Neuron (in vitro differentiated cells): ENCODE measurements around the gene DENND2A.

Experiments
- H2AFZ ChIP-seq: one replicate; pipeline ENCODE4 v1.6.1; 2013; ENCODE audit warnings: low read depth, mild to moderate bottlenecking, inconsistent platforms, low read length, moderate library complexity
- H3K27me3 ChIP-seq: one replicate; pipeline ENCODE4 v1.6.1; 2013; ENCODE audit warnings: low read length; ENCODE audit not compliant: insufficient read depth
- H3K36me3 ChIP-seq: one replicate; pipeline ENCODE4 v1.6.1; 2013; ENCODE audit warnings: low read length; ENCODE audit not compliant: insufficient read depth
- H3K4me1 ChIP-seq: one replicate; pipeline ENCODE4 v1.6.1; 2013; ENCODE audit warnings: low read length; ENCODE audit not compliant: insufficient read depth
- H3K4me3 ChIP-seq: 2 replicates; pipeline ENCODE4 v1.5.1; 2013; ENCODE audit warnings: mild to moderate bottlenecking, low read length, moderate library complexity
- H3K9me3 ChIP-seq: one replicate; pipeline ENCODE4 v1.6.1; 2013; ENCODE audit warnings: low read length

The DENND2A gene

DNA sequence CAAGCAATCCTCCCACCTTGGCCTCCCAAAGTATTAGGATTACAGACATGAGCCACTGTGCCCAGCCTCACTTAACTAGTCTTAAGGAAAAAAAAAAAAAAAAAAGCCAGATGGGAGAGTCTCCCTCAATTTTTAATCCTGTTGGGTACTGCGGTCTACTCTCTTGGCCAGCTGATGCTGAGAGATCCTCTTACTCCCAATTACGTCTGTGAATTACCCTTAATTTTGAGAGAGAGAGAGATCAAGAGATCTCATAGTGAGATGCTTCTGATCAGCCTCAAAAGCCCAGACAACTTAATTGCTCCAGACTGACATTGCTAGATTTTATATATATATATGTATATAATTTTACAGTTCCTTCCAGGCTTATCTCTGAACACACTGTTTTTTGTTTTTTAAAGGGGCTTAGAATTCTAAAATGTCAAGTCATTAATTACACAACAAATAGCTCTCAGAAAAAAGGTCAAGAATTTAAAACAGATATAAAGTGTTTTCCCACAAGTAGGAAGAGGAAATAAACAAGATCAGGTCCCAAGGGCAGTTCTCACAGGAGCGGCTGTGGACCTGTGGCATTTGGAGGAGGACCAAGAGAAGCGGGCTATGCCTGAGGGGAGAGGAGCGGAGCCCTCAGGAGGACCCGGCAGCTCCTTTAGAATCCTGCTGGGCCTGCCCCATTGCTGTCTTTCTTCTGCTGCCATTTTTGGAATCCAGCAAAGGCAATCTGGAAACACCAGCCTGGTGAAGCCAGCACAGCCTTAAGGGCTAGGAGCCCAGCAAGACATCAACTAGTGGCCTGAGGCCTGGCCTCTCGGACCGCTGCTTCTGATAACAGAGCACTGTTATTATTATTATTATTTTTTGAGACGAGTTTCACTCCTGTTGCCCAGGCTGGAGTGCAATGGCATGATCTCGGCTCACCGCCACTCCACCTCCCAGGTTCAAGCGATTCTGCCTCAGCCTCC lies 30.1 kb downstream of the DENND2A start:
- Histone ChIP-seq H3K36me3 (peaks cover 12% of the 10 kb centered on the region), H3K4me1 (no peaks in the 10 kb centered on the region), H3K4me3 (no peak overlapping the region), H3K9me3 (no peaks in the 10 kb centered on the region), H2AFZ (no peak overlapping the region), H3K27me3 (no peaks in the 10 kb centered on the region)

DNA sequence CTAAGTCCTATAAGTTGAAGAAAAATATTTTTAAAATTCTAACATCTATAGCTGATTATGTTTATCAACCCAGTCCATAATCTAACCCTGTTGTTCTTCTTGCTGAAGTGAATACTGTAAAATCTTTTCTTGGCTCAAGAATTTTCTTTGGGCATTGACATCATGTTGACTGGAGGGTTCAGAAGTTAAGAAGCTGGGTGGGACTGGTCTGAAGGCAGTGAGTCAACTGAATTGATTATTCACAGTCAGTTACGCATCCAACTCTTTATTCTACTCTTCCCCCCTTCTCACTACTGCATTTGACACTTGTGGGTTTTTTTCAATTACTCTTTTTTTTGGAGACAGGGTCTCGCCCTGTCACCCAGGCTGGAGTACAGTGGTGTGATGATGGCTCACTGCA lies 31.0 kb downstream of the DENND2A start:
- Histone ChIP-seq H3K4me1 (no peaks in the 10 kb centered on the region), H2AFZ (no peak overlapping the region), H3K36me3 (peaks cover 12% of the 10 kb centered on the region), H3K27me3 (no peaks in the 10 kb centered on the region), H3K9me3 (no peaks in the 10 kb centered on the region), H3K4me3 (no peak overlapping the region)

DNA sequence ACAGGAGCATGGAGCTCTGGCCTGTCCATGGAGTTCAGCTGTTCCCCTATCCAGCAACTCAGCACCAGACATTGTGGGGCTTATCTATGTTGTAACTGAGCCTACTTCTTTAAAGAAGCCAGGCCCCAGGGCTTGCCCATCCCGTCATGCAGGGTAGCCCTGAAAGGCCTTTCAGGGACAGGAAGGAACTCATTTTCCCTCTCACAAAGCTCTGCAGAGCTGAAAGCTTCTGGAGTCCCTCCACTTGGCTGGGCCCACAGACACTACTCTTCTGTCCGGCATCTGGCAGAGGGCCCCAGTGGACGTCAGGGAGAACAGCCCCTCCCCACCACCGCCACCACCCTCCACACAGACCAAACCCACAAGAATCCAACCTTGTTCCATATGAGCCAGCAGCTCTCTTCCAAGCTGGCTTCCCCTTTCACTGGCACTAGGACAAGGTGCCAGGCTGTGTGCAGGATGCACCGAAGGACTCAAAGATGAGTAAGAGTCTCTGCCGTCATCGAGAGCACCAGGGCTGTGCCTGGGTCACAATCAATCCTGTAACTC lies 33.1 kb downstream of the DENND2A start:
- Histone ChIP-seq H3K27me3 (no peaks in the 10 kb centered on the region), H3K36me3 (peaks cover 12% of the 10 kb centered on the region), H3K4me3 (no peak overlapping the region), H3K4me1 (no peaks in the 10 kb centered on the region), H2AFZ (no peak overlapping the region), H3K9me3 (no peaks in the 10 kb centered on the region)

DNA sequence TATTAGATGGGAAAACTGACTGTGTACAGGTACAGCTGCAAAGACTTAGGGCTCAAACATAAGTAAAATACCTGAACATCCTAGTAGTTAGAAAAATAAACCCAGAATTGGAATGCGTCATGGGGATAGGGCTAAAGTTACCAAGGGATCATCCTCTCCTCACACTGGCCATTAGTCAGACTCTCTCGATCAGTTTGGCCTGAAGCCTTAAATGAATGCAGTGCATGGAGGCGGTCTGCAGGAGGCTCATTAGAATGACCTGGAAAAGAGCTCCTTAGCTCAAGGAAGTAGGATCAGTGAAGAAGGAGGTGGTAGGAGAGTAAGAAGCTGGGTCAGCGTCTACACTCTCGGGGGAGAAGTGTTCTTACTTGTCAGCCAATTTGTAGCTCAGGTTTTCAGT lies 35.3 kb downstream of the DENND2A start:
- Histone ChIP-seq H3K27me3 (no peaks in the 10 kb centered on the region), H3K4me3 (no peak overlapping the region), H3K4me1 (no peaks in the 10 kb centered on the region), H3K9me3 (no peaks in the 10 kb centered on the region), H2AFZ (no peak overlapping the region), H3K36me3 (peaks cover 29% of the 10 kb centered on the region)

DNA sequence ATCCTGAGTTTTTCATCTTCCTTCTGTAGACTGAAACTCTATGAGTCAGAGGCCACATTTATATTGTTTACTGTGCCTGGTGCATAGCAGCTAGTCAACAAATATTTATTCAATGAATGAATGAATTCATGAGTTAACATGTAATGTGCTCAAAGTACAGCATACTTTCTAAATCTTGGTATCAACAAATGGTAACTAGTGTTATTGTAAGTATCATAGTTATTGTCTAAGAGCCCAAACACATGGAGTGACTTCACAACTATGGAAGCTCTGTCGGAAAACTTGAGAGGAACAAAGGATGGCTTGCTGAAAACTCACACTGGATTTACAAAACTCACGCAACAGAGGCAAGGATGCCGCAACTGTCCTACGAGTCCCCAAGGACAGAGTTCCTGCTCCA lies 35.9 kb downstream of the DENND2A start:
- Histone ChIP-seq H3K27me3 (no peaks in the 10 kb centered on the region), H3K4me1 (no peaks in the 10 kb centered on the region), H3K9me3 (no peaks in the 10 kb centered on the region), H3K4me3 (no peak overlapping the region), H2AFZ (no peak overlapping the region), H3K36me3 (peaks cover 35% of the 10 kb centered on the region)

DNA sequence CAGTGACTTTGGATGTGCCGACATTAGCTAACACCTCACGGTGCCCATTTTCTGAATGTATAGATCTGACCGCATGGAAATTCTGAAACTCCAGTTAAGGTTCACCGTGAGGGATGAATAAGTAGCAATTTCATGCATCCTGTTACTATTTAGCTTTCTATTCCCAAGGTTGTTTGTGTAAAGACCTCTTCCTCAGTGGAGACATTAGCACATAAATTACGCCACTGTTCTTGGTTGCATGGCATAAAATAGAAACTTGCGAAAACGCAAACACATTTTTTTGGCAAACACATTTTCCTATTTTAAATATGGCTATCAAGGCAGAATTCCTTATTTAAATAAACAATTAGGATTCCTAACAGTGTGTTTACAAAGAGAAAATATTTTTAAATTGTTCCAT lies 36.5 kb downstream of the DENND2A start:
- no peak overlapping the region for H3K4me3 ChIP-seq
- no peak overlapping the region for H2AFZ ChIP-seq
- H3K27me3 ChIP-seq = no peaks in the 10 kb centered on the region
- no peaks in the 10 kb centered on the region for H3K4me1 ChIP-seq
- H3K36me3 ChIP-seq = peaks cover 37% of the 10 kb centered on the region
- no peaks in the 10 kb centered on the region for H3K9me3 ChIP-seq

DNA sequence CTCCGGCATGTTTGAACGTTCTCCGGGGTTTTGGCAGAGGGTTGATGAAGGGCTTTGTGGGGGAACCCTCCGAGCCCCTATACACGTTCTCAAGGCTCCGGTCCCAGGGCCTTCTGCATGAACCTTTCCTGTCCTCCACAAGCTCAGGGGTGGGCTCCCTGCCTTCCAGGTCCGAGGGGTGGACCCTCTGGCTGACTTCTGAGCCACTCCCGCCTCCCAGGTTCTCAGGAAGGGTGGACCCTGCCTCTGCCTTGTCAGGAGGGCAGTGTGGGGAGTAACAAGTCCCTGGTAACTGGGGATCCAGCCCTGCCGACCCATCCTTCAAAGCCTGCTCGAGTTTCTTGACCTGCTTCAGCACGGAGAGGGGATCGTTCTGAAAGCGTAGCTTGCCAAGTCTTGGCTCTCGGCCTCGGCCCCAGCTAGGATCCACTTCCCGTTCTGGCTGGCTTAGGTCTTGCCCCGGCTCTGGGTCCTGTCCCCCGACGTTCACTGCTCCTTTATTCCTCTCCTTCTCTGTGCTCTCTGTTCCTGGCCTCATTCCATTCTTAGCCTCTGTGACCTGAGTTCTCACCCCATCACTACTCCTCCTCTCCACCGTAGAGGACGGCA lies 38.9 kb downstream of the DENND2A start:
- Histone ChIP-seq H3K4me1 (no peaks in the 10 kb centered on the region), H3K36me3 (peaks cover 28% of the 10 kb centered on the region), H3K9me3 (no peaks in the 10 kb centered on the region), H3K27me3 (no peaks in the 10 kb centered on the region), H3K4me3 (no peak overlapping the region), H2AFZ (no peak overlapping the region)

DNA sequence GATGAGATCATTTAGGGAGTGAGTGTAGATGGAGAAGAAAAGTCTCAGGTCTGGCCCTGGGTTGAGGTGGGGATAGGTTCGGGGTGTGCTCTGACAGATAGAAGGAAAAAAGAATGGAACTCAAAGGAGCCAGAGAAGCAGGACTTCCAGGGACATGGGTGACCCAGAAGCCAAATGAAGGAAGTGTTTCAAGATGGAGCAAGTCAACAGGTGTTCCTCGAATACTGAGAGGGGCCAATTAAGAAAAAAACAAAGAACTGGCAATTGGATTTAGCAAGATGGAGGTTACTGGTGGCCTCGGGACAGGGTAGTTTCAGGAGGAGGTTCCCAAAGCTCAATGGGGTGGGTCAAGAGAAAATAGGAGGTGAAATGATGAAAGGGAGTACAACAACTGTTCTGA lies 40.3 kb downstream of the DENND2A start:
- no peaks in the 10 kb centered on the region for H3K9me3 ChIP-seq
- H2AFZ ChIP-seq = no peak overlapping the region
- H3K4me3 ChIP-seq = no peak overlapping the region
- no peaks in the 10 kb centered on the region for H3K27me3 ChIP-seq
- H3K4me1 ChIP-seq = no peaks in the 10 kb centered on the region
- peaks cover 35% of the 10 kb centered on the region for H3K36me3 ChIP-seq

DNA sequence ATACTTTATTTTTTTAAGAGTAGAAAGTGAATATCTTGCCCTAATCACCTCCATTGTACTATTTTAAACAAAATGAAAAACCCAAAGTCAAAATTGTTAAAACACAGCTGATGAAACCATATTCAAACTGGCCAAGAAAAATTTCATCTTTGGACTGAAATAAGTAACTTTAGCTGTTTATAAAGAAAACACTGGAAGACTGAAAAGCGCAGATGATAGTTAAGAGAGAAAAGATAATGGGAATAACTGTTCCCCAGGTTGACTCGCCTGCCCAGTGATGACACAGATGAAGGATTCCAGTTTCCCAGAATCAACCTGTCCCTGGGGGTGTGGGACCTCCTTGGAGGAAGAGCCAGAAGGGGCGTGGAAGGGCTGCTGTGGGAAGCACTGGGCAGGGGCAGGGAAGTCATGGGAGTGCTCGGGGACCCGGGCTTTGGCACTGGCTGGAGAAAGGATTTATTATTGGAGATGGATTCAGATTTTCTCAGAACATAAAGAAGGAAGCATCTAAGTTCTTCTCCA lies 43.1 kb downstream of the DENND2A start:
- Histone ChIP-seq H3K27me3 (no peaks in the 10 kb centered on the region), H3K4me1 (no peaks in the 10 kb centered on the region), H3K9me3 (no peaks in the 10 kb centered on the region), H2AFZ (no peak overlapping the region), H3K36me3 (peaks cover 35% of the 10 kb centered on the region), H3K4me3 (no peak overlapping the region)

DNA sequence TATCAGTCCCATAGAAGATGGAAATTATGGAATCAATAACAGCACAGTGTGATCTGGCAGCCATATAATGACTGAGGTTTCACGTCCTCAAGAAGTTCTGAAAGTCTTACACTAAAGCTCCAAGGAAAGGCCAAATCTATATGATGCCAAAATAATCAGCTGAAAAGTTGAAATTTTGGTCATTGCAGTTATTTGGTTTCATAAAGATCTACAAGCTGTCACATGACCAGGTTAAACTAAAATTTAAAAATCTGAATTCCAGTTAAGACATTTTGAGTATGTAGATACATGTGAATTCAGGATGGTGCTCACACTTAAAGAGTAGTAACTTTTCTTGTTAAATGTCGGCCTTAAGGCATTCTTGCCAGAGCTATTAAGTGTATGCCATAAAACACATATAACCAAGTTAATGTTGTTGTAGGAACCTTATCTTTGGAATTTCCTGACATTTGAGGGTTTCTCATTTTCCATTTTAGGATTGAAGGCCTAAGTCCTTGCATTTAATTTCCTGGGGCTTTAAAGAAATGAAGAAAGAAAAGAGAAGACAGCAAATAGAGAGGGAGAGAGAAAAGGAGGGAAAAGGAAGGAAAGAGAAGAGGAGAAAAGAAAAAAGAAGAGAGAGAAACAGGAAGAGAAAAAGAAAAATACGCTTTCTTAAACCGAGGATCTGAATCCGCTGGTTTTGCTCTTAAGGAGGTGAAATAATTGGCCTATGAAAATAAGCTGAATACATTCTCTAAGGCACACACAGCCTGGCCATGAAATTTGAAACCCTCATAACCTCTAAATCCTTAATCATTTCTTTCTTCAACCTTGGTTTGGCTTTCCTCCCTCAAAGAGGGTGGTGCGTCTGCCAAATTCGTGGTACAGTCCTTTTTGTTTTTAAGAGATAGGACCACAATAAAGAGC lies 43.8 kb downstream of the DENND2A start:
- Histone ChIP-seq H2AFZ (no peak overlapping the region), H3K9me3 (no peaks in the 10 kb centered on the region), H3K27me3 (no peaks in the 10 kb centered on the region), H3K36me3 (peaks cover 29% of the 10 kb centered on the region), H3K4me1 (no peaks in the 10 kb centered on the region), H3K4me3 (no peak overlapping the region)

DNA sequence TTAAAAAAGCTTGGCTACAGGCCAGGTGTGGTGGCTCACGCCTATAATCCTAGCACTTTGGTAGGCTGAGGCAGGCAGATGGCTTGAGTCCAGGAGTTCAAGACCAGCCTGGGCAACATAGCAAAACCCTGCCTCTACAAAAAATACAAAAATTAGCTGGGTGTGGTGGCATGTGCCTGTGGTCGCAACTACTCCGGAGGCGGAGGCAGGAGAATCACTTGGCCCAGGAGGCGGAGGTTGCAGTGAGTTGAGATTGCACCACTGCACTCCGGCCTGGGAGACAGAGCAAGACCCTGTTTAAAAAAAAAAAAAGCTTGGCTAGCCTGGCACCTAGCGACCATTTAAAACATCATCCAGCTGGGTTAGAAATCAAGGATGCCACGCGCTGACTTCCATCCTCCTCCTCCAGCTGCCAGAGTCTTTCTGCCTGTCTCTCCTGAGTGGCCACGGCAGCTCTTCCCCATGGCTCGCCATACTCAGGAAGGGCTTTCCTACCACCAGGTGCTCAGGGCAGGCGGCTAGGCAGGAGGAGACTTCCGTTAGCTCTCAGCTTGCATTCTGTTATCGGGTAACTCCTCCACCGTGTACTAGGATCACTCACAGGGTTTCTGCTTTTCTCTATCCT lies 45.0 kb downstream of the DENND2A start:
- Histone ChIP-seq H3K4me1 (no peaks in the 10 kb centered on the region), H3K9me3 (no peaks in the 10 kb centered on the region)

DNA sequence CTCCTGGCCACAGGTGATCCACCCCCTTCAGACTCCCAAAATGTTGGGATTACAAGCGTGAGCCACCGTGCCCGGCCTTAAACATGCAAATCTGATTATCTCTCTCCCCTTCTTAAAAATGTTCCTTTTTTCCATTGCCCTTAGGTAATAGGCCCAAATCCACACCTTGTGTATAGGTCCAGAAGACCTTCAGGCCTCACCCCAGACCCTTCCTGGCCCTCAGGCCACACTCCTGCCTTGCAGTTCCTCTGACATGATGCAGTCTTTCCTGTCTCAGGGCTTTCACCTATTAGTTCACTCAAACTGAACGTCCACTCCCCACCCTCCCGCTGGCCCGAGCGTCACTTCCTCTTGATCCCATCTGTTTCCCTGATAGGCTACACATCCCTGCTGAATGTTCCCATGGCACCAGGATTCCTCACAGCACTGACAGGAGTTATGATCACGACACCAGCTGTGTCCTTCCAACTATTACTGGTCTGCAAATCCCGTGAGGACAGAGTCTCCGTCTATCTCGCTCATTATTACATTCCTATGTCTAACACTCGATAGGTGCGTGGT lies 46.4 kb downstream of the DENND2A start:
- Histone ChIP-seq H3K4me1 (no peaks in the 10 kb centered on the region), H2AFZ (no peak overlapping the region), H3K4me3 (no peak overlapping the region), H3K9me3 (no peaks in the 10 kb centered on the region), H3K27me3 (no peaks in the 10 kb centered on the region), H3K36me3 (peaks cover 10% of the 10 kb centered on the region)

More for the DNA sequence above, 45.0 kb downstream of the DENND2A start:
- H3K4me3 ChIP-seq = no peak overlapping the region
- H2AFZ ChIP-seq = no peak overlapping the region
- H3K36me3 ChIP-seq = peaks cover 18% of the 10 kb centered on the region
- H3K27me3 ChIP-seq = no peaks in the 10 kb centered on the region
